OCI-LY1 (cell line): ENCODE results near the gene PBRM1.

Experiments
- H2AFZ ChIP-seq: fragments of 200-600 bp; sonication (generic), shearing (Covaris generic); 2 replicates; pipeline ENCODE4 v1.6.0; 2014; ENCODE audit warnings: antibody characterized with exemption, mild to moderate bottlenecking, low read length
- H3F3A ChIP-seq: fragments of 200-600 bp; sonication (generic), shearing (Covaris generic); 2 replicates; pipeline ENCODE4 v1.6.0; 2014; ENCODE audit warnings: mild to moderate bottlenecking, antibody characterized with exemption, low read length, moderate library complexity; ENCODE audit not compliant: insufficient read depth
- H3K27ac ChIP-seq: fragments of 200-600 bp; sonication (generic); 2 replicates; pipeline ENCODE4 v1.5.1; 2014; ENCODE audit warnings: low read length, mixed run types, mild to moderate bottlenecking, low read depth; ENCODE audit not compliant: poor library complexity, severe bottlenecking
- H3K27me3 ChIP-seq: fragments of 200-600 bp; sonication (generic); 2 replicates; pipeline ENCODE4 v1.6.0; 2014; ENCODE audit warnings: antibody characterized with exemption, mild to moderate bottlenecking, low read length, moderate library complexity; ENCODE audit not compliant: insufficient read depth
- H3K36me3 ChIP-seq: fragments of 200-600 bp; sonication (generic); 2 replicates; pipeline ENCODE4 v1.6.1; 2014; ENCODE audit warnings: mild to moderate bottlenecking, antibody characterized with exemption, low read length, moderate library complexity, mixed read lengths; ENCODE audit not compliant: insufficient read depth
- H3K4me1 ChIP-seq: fragments of 200-600 bp; sonication (generic); 2 replicates; pipeline ENCODE4 v1.5.1; 2014; ENCODE audit warnings: mild to moderate bottlenecking, low read length, moderate library complexity; ENCODE audit not compliant: insufficient read depth, severe bottlenecking
- H3K4me2 ChIP-seq: fragments of 200-600 bp; sonication (generic), shearing (Covaris generic); 2 replicates; pipeline ENCODE4 v1.6.1; 2014; ENCODE audit warnings: low read length
- H3K4me3 ChIP-seq: fragments of 200-600 bp; sonication (generic); 2 replicates; pipeline ENCODE4 v1.5.1; 2014; ENCODE audit warnings: low read length, low read depth, mild to moderate bottlenecking, mixed read lengths; ENCODE audit not compliant: poor library complexity, severe bottlenecking
- H3K79me2 ChIP-seq: fragments of 200-600 bp; shearing (Covaris generic); 2 replicates; pipeline ENCODE4 v1.6.1; 2016; ENCODE audit warnings: mixed run types, low read length, mixed read lengths; ENCODE audit not compliant: insufficient read depth
- H3K9ac ChIP-seq: fragments of 200-600 bp; sonication (generic), shearing (Covaris generic); 2 replicates; pipeline ENCODE4 v1.6.1; 2014; ENCODE audit warnings: mild to moderate bottlenecking, low read length, mixed read lengths
- H3K9me2 ChIP-seq: fragments of 200-600 bp; sonication (generic), shearing (Covaris generic); 2 replicates; pipeline ENCODE4 v1.6.1; 2014; ENCODE audit warnings: low read depth, mild to moderate bottlenecking, low read length, mixed read lengths
- H3K9me3 ChIP-seq: fragments of 200-600 bp; shearing (Covaris generic); 2 replicates; pipeline ENCODE4 v1.6.1; 2014; ENCODE audit warnings: low read length, mixed read lengths
- H4K20me1 ChIP-seq: fragments of 200-600 bp; sonication (generic), shearing (Covaris generic); 2 replicates; pipeline ENCODE4 v1.6.0; 2016; ENCODE audit warnings: mild to moderate bottlenecking, low read length; ENCODE audit not compliant: insufficient read depth
- EZH2 ChIP-seq: fragments of 200-600 bp; sonication (generic), shearing (Covaris generic); IDR thresholded peaks from 2 replicates; pipeline ENCODE4 v1.8.0; 2017; ENCODE audit warnings: borderline replicate concordance, mixed run types, mild to moderate bottlenecking, antibody characterized with exemption, low read length, moderate library complexity, mixed read lengths
- TF ChIP-seq, protein P1 (sequence below): fragments of 200-600 bp; sonication (generic), shearing (Covaris generic); IDR thresholded peaks from 2 replicates; pipeline ENCODE4 v1.5.1; 2017; ENCODE audit warnings: mild to moderate bottlenecking, antibody characterized with exemption, low read length, moderate library complexity, mixed read lengths

The PBRM1 gene

GRCh38 chr3:52703341-52703740 is 17.6 kb upstream of the PBRM1 start:
- Histone ChIP-seq H3K27me3 (no peaks in the 10 kb centered on the region), H3K4me1 (peaks cover 31% of the 10 kb centered on the region), H3K36me3 (peaks cover 8% of the 10 kb centered on the region; the same call in 1 of the 2 replicates), H2AFZ (no peak overlapping the region), H3K27ac (no peak overlapping the region), H3K4me2 (no peak overlapping the region), H3K9me2 (no peaks in the 10 kb centered on the region), H3K9ac (no peak overlapping the region; the same call in 1 of the 2 replicates), H3F3A (0 out of 2 replicates have a peak, but pooled peaks cover 9% of the 10 kb centered on the region), H3K4me3 (no peak overlapping the region), H3K79me2 (peaks cover 8% of the 10 kb centered on the region; the same call in 1 of the 2 replicates), H4K20me1 (no peaks in the 10 kb centered on the region), H3K9me3 (no peaks in the 10 kb centered on the region)
- no peak for TF ChIP-seq EZH2
- TF ChIP-seq, protein P1, sequence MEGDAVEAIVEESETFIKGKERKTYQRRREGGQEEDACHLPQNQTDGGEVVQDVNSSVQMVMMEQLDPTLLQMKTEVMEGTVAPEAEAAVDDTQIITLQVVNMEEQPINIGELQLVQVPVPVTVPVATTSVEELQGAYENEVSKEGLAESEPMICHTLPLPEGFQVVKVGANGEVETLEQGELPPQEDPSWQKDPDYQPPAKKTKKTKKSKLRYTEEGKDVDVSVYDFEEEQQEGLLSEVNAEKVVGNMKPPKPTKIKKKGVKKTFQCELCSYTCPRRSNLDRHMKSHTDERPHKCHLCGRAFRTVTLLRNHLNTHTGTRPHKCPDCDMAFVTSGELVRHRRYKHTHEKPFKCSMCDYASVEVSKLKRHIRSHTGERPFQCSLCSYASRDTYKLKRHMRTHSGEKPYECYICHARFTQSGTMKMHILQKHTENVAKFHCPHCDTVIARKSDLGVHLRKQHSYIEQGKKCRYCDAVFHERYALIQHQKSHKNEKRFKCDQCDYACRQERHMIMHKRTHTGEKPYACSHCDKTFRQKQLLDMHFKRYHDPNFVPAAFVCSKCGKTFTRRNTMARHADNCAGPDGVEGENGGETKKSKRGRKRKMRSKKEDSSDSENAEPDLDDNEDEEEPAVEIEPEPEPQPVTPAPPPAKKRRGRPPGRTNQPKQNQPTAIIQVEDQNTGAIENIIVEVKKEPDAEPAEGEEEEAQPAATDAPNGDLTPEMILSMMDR = no peak

GRCh38 chr3:52697632-52697965 is 11.9 kb upstream of the PBRM1 start:
- H2AFZ ChIP-seq = no peak overlapping the region
- H3K9ac ChIP-seq = no peak overlapping the region
- no peaks in the 10 kb centered on the region for H4K20me1 ChIP-seq
- H3K9me3 ChIP-seq = no peaks in the 10 kb centered on the region
- no peaks in the 10 kb centered on the region for H3K9me2 ChIP-seq
- peaks cover 56% of the 10 kb centered on the region for H3K36me3 ChIP-seq
- no peak overlapping the region for H3K4me2 ChIP-seq
- H3K79me2 ChIP-seq = no peaks in the 10 kb centered on the region
- H3K4me3 ChIP-seq = no peak overlapping the region
- H3F3A ChIP-seq = peaks cover 23% of the 10 kb centered on the region; the same call in 1 of the 2 replicates
- H3K27ac ChIP-seq = no peak overlapping the region
- no peaks in the 10 kb centered on the region for H3K4me1 ChIP-seq
- H3K27me3 ChIP-seq = no peaks in the 10 kb centered on the region
- TF ChIP-seq, protein P1 = no peak
- no peak for TF ChIP-seq EZH2

DNA sequence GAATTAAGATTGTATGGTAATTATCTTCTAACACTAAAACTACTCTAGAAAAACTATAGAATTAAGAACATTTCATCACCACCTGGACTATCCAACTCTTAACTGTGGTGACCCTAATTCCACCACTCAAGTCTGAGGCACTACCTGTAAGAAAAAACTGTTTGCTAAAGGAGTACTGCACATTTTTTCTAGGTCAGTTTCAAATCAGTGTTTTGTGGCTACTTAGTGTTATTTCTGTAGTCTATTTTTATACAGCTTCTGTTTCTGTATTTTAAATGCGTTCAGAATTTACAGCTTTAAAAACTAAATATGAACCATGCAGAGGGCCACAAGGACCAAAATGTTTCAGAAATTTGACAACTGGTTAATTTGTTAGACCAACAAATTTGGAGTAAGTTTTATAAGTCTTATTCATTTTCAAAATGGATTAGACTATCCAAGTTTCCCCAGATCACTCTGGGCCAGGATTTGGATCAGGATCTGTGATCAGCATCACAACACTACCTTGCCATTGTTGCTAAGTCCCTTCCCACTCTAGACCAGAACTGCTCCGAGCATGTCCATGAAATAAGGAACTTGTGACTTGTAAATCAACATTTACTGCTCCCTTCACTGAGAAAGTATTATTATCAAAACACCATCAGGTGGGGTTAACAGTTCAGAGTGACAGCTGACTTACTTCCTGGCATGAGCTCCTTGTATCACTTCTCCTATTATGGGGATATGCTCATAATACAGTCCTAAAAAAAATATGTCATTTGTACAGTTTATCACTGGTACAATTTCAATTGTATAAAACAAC is 11.3 kb upstream of the PBRM1 start:
- Histone ChIP-seq H4K20me1 (no peaks in the 10 kb centered on the region), H3K9me2 (no peaks in the 10 kb centered on the region), H3K4me1 (no peaks in the 10 kb centered on the region), H3K27ac (peak overlapping the region; percentile 21), H2AFZ (no peak overlapping the region), H3K9ac (no peak overlapping the region), H3K4me2 (no peak overlapping the region), H3K4me3 (no peak overlapping the region), H3F3A (peaks cover 23% of the 10 kb centered on the region; the same call in 1 of the 2 replicates), H3K9me3 (no peaks in the 10 kb centered on the region), H3K79me2 (no peaks in the 10 kb centered on the region), H3K27me3 (no peaks in the 10 kb centered on the region), H3K36me3 (peaks cover 62% of the 10 kb centered on the region)
- TF ChIP-seq EZH2 = no peak
- TF ChIP-seq, protein P1 = no peak
